ENCODE measurements around the gene SLC12A4.

SLC12A4 gene

GRCh38 chr16:67914758-67915495 is 53.5 kb downstream of the SLC12A4 start:
- DNase-seq (ENCODE audit: low read depth, low spot score), result no peak
- Histone ChIP-seq H3K9me3 (ENCODE audit: insufficient read depth, low read length) (no peaks in the 10 kb centered on the region), H3K4me1 (ENCODE audit: insufficient read depth, insufficient read length) (peaks cover 29% of the 10 kb centered on the region), H3K4me3 (ENCODE audit: insufficient read length, low read depth) (no peak overlapping the region), H3K36me3 (ENCODE audit: insufficient read depth, insufficient read length, low read length) (peaks cover 52% of the 10 kb centered on the region), H3K27me3 (ENCODE audit: insufficient read depth, insufficient read length) (no peaks in the 10 kb centered on the region), H3K9ac (ENCODE audit: insufficient read length, low read depth) (peak overlapping the region; percentile 50)
- no peak for TF ChIP-seq SUZ12 (IDR thresholded peaks at IDR 0.05; ENCODE audit: extremely low read depth, insufficient read depth, insufficient read length)

DNA sequence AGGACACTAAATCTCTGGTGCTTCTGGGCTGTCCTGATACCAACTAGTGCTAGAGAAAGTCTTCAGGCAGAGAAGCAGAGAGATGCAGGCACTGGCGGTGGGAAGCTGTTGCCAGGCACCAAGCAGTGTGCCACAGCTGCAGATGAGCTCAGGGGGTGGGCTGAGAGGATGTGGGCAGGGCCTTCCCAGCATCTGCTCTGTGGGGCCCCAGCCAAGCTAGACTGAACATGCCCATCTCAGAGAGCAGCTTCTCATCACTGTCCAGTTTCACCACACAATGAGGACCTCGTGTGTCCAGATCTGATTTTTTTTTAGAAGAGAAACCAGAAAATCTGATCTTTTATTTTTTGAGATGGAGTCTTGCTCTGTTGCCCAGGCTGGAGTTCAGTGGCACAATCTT is 58.3 kb downstream of the SLC12A4 start:
- no peaks in the 10 kb centered on the region for H3K27me3 ChIP-seq (ENCODE audit: insufficient read depth, insufficient read length)
- H3K36me3 ChIP-seq (ENCODE audit: insufficient read depth, insufficient read length, low read length), result peaks cover 40% of the 10 kb centered on the region
- no peaks in the 10 kb centered on the region for H3K9me3 ChIP-seq (ENCODE audit: insufficient read depth, low read length)
- no peak for DNase-seq (ENCODE audit: low read depth, low spot score)
- peaks cover 6% of the 10 kb centered on the region for H3K4me1 ChIP-seq (ENCODE audit: insufficient read depth, insufficient read length)
- H3K4me3 ChIP-seq (ENCODE audit: insufficient read length, low read depth), result no peak overlapping the region
- H3K9ac ChIP-seq (ENCODE audit: insufficient read length, low read depth), result no peak overlapping the region
- TF ChIP-seq SUZ12 (IDR thresholded peaks at IDR 0.05; ENCODE audit: extremely low read depth, insufficient read depth, insufficient read length) (no peak), YY1 (IDR thresholded peaks at IDR 0.05; ENCODE audit: insufficient read depth, insufficient read length) (no peak), ZNF274 (IDR thresholded peaks at IDR 0.05; ENCODE audit: low read depth, low read length) (no peak)

- Histone ChIP-seq H3K4me1 (ENCODE audit: insufficient read depth, insufficient read length) (no peaks in the 10 kb centered on the region), H3K9me3 (ENCODE audit: insufficient read depth, low read length) (no peaks in the 10 kb centered on the region), H3K27me3 (ENCODE audit: insufficient read depth, insufficient read length) (no peaks in the 10 kb centered on the region), H3K36me3 (ENCODE audit: insufficient read depth, insufficient read length, low read length) (peaks cover 40% of the 10 kb centered on the region), H3K9ac (ENCODE audit: insufficient read length, low read depth) (no peak overlapping the region), H3K4me3 (ENCODE audit: insufficient read length, low read depth) (no peak overlapping the region)
- no peak for DNase-seq (ENCODE audit: low read depth, low spot score)
- TF ChIP-seq ZNF274 (IDR thresholded peaks at IDR 0.05; ENCODE audit: low read depth, low read length), result no peak
- TF ChIP-seq SUZ12 (IDR thresholded peaks at IDR 0.05; ENCODE audit: extremely low read depth, insufficient read depth, insufficient read length), result no peak
- TF ChIP-seq YY1 (IDR thresholded peaks at IDR 0.05; ENCODE audit: insufficient read depth, insufficient read length), result no peak
Measured at GRCh38 chr16:67909056-67909742, 59.2 kb downstream of the SLC12A4 start.

GRCh38 chr16:67907397-67908180 is 60.8 kb downstream of the SLC12A4 start:
- no peaks in the 10 kb centered on the region for H3K4me1 ChIP-seq (ENCODE audit: insufficient read depth, insufficient read length)
- DNase-seq (ENCODE audit: low read depth, low spot score), result no peak
- no peak overlapping the region for H3K9ac ChIP-seq (ENCODE audit: insufficient read length, low read depth)
- H3K27me3 ChIP-seq (ENCODE audit: insufficient read depth, insufficient read length), result no peaks in the 10 kb centered on the region
- H3K9me3 ChIP-seq (ENCODE audit: insufficient read depth, low read length), result no peaks in the 10 kb centered on the region
- no peak overlapping the region for H3K4me3 ChIP-seq (ENCODE audit: insufficient read length, low read depth)
- peaks cover 50% of the 10 kb centered on the region for H3K36me3 ChIP-seq (ENCODE audit: insufficient read depth, insufficient read length, low read length)
- TF ChIP-seq ZNF274 (IDR thresholded peaks at IDR 0.05; ENCODE audit: low read depth, low read length), result no peak
- TF ChIP-seq SUZ12 (IDR thresholded peaks at IDR 0.05; ENCODE audit: extremely low read depth, insufficient read depth, insufficient read length), result no peak
- TF ChIP-seq YY1 (IDR thresholded peaks at IDR 0.05; ENCODE audit: insufficient read depth, insufficient read length), result no peak

DNA sequence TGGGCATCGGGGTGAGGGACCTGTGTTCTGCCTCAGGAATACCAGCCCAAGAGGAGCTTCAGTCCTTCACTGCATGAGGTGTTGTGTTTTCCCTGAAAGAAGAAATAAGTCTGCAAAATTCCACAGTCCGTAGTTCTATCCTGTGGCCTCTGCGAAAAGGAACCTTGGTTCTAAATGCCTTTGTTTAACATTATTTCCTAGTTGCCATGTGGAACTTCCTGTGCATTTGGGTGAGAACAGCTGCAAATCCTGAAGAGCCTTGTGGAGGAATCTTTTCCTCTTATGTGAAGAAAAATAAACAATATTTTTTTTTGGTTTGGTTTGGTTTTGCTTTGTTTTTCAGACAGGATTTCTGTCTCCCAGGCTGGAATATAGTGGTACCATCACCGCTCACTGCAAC is 65.6 kb downstream of the SLC12A4 start:
- TF ChIP-seq SUZ12 (IDR thresholded peaks at IDR 0.05; ENCODE audit: extremely low read depth, insufficient read depth, insufficient read length), result no peak
- TF ChIP-seq ZNF274 (IDR thresholded peaks at IDR 0.05; ENCODE audit: low read depth, low read length), result no peak
- TF ChIP-seq YY1 (IDR thresholded peaks at IDR 0.05; ENCODE audit: insufficient read depth, insufficient read length), result no peak
- Histone ChIP-seq H3K4me3 (ENCODE audit: insufficient read length, low read depth) (no peak overlapping the region), H3K36me3 (ENCODE audit: insufficient read depth, insufficient read length, low read length) (peaks cover 17% of the 10 kb centered on the region), H3K9me3 (ENCODE audit: insufficient read depth, low read length) (no peaks in the 10 kb centered on the region), H3K27me3 (ENCODE audit: insufficient read depth, insufficient read length) (no peaks in the 10 kb centered on the region), H3K4me1 (ENCODE audit: insufficient read depth, insufficient read length) (no peaks in the 10 kb centered on the region), H3K9ac (ENCODE audit: insufficient read length, low read depth) (no peak overlapping the region)
- DNase-seq (ENCODE audit: low read depth, low spot score), result no peak

DNA sequence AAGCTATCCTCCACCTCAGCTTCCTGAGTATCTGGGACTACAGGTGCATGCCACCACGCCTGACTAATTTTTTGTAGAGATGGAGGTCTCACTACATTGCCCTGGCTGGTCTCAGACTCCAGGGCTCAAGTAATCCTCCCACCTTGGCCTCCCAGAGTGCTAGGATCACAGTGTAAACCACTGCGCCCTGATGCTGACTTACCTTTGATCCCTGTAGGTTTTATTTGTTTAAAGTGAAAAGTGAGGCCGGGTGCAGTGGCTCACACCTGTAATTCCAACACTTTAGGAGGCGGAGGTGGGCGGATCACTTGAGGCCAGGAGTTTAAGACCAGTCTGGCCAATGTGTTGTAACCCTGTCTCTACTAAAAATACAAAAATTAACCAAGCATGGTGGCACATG is 66.7 kb downstream of the SLC12A4 start:
- no peak overlapping the region for H3K9ac ChIP-seq (ENCODE audit: insufficient read length, low read depth)
- no peaks in the 10 kb centered on the region for H3K9me3 ChIP-seq (ENCODE audit: insufficient read depth, low read length)
- no peak overlapping the region for H3K4me3 ChIP-seq (ENCODE audit: insufficient read length, low read depth)
- TF ChIP-seq YY1 (IDR thresholded peaks at IDR 0.05; ENCODE audit: insufficient read depth, insufficient read length), result no peak
- no peak for TF ChIP-seq SUZ12 (IDR thresholded peaks at IDR 0.05; ENCODE audit: extremely low read depth, insufficient read depth, insufficient read length)
- no peak for TF ChIP-seq ZNF274 (IDR thresholded peaks at IDR 0.05; ENCODE audit: low read depth, low read length)
- no peak for DNase-seq (ENCODE audit: low read depth, low spot score)
- H3K4me1 ChIP-seq (ENCODE audit: insufficient read depth, insufficient read length), result no peaks in the 10 kb centered on the region
- H3K27me3 ChIP-seq (ENCODE audit: insufficient read depth, insufficient read length), result no peaks in the 10 kb centered on the region
- peaks cover 25% of the 10 kb centered on the region for H3K36me3 ChIP-seq (ENCODE audit: insufficient read depth, insufficient read length, low read length)

DNA sequence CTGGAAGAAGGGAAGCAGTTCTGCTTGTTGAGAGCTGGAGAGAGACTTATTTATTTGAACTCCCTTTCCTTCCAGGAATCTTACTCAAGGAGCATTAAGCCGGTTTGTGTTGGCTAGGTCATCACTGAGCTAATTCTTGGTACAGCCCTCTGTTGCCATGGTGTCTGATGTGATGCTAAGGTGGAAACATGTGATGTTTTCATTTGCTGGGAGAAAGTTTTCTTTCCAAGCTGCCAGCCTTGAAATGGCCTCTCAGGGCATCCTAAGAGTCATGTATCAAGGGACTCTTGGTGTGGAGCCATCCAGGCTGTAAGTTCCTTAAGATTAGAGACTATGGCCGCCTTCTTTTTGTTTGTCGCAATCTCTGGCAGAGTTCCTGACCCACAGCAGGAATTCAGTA is 71.2 kb downstream of the SLC12A4 start:
- Histone ChIP-seq H3K9ac (ENCODE audit: insufficient read length, low read depth) (no peak overlapping the region), H3K27me3 (ENCODE audit: insufficient read depth, insufficient read length) (no peaks in the 10 kb centered on the region), H3K36me3 (ENCODE audit: insufficient read depth, insufficient read length, low read length) (peaks cover 16% of the 10 kb centered on the region), H3K4me3 (ENCODE audit: insufficient read length, low read depth) (no peak overlapping the region), H3K4me1 (ENCODE audit: insufficient read depth, insufficient read length) (no peaks in the 10 kb centered on the region), H3K9me3 (ENCODE audit: insufficient read depth, low read length) (no peaks in the 10 kb centered on the region)
- DNase-seq (ENCODE audit: low read depth, low spot score), result no peak
- TF ChIP-seq ZNF274 (IDR thresholded peaks at IDR 0.05; ENCODE audit: low read depth, low read length), result no peak
- no peak for TF ChIP-seq SUZ12 (IDR thresholded peaks at IDR 0.05; ENCODE audit: extremely low read depth, insufficient read depth, insufficient read length)
- no peak for TF ChIP-seq YY1 (IDR thresholded peaks at IDR 0.05; ENCODE audit: insufficient read depth, insufficient read length)

Measured in NT2/D1 (cell line).